GM21390 (cell line): Measurements from ENCODE around the gene ITGA1.

ENCODE experiments used
- ATAC-seq: cut with Tn5 transposase; IDR thresholded peaks from one replicate; pipeline ENCODE4 v1.9.1; 2021; ENCODE audit not compliant: unreplicated experiment

ITGA1 gene

GRCh38 chr5:52989781-52990527 is 202.2 kb downstream of the ITGA1 start:
- ATAC-seq = no peak

- no peak for ATAC-seq
Observed at GRCh38 chr5:52990528-52990925, 202.8 kb downstream of the ITGA1 start.

GRCh38 chr5:52993367-52993766 is 205.7 kb downstream of the ITGA1 start:
- no peak for ATAC-seq

GRCh38 chr5:52994266-52994665 is 206.6 kb downstream of the ITGA1 start:
- ATAC-seq = no peak

- ATAC-seq = peak; percentile 53
Observed at GRCh38 chr5:52995095-52995494, 207.4 kb downstream of the ITGA1 start.

GRCh38 chr5:52995914-52996313 is 208.2 kb downstream of the ITGA1 start:
- ATAC-seq = no peak

- no peak for ATAC-seq
Observed at GRCh38 chr5:52996979-52997378, 209.3 kb downstream of the ITGA1 start.

- no peak for ATAC-seq
Observed at GRCh38 chr5:52997424-52997823, 209.7 kb downstream of the ITGA1 start.

- ATAC-seq = no peak
Observed at GRCh38 chr5:52998552-52999313, 211.0 kb downstream of the ITGA1 start.

- no peak for ATAC-seq
Observed at GRCh38 chr5:52999344-52999949, 211.7 kb downstream of the ITGA1 start.

- no peak for ATAC-seq
Observed at GRCh38 chr5:53001541-53001940, 213.8 kb downstream of the ITGA1 start.

- no peak for ATAC-seq
Observed at GRCh38 chr5:53002491-53002890, 214.8 kb downstream of the ITGA1 start.

- no peak for ATAC-seq
Observed at GRCh38 chr5:53003144-53003543, 215.4 kb downstream of the ITGA1 start.

- no peak for ATAC-seq
Observed at GRCh38 chr5:53006911-53007890, 219.5 kb downstream of the ITGA1 start.

GRCh38 chr5:53008751-53009150 is 221.0 kb downstream of the ITGA1 start:
- peak; percentile 96 for ATAC-seq
